ENCODE measurements around the gene GNL3L.
"Not testable (repeated sequence)": the region's sequence is repeated elsewhere in the genome, so short reads cannot be mapped to it uniquely, and the experiment has no call there.

The GNL3L gene

DNA sequence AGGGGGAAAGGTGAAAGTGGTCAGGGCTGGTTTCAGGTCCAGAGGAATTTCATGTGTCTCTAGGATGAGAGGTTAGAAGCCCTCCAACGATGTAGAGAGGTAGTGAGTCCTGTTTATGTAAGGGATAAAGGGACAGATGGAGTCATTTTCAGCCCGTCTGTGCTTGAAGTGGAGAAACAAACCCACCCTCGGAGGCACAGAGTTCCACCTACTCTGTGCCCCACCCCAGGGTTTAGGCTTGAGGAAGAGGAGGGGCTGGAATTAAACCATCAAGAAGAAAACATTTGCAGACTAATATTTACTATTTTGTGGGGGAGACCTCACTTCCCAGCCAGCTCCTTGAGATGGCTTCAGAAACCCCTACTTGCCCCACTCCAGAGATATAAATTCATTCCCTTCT is 868 bp upstream of the GNL3L start:
- TF ChIP-seq, protein P1, sequence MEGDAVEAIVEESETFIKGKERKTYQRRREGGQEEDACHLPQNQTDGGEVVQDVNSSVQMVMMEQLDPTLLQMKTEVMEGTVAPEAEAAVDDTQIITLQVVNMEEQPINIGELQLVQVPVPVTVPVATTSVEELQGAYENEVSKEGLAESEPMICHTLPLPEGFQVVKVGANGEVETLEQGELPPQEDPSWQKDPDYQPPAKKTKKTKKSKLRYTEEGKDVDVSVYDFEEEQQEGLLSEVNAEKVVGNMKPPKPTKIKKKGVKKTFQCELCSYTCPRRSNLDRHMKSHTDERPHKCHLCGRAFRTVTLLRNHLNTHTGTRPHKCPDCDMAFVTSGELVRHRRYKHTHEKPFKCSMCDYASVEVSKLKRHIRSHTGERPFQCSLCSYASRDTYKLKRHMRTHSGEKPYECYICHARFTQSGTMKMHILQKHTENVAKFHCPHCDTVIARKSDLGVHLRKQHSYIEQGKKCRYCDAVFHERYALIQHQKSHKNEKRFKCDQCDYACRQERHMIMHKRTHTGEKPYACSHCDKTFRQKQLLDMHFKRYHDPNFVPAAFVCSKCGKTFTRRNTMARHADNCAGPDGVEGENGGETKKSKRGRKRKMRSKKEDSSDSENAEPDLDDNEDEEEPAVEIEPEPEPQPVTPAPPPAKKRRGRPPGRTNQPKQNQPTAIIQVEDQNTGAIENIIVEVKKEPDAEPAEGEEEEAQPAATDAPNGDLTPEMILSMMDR (IDR thresholded peaks at IDR 0.05; ENCODE audit: borderline replicate concordance, control extremely low read depth, extremely low read depth, insufficient read depth, missing control alignments), result no peak
- in situ Hi-C loops (cut with MboI; ENCODE audit: low sequenced_read_pairs, unreplicated experiment), result no loop called here
- no peak for DNase-seq (ENCODE audit: low spot score)

DNA sequence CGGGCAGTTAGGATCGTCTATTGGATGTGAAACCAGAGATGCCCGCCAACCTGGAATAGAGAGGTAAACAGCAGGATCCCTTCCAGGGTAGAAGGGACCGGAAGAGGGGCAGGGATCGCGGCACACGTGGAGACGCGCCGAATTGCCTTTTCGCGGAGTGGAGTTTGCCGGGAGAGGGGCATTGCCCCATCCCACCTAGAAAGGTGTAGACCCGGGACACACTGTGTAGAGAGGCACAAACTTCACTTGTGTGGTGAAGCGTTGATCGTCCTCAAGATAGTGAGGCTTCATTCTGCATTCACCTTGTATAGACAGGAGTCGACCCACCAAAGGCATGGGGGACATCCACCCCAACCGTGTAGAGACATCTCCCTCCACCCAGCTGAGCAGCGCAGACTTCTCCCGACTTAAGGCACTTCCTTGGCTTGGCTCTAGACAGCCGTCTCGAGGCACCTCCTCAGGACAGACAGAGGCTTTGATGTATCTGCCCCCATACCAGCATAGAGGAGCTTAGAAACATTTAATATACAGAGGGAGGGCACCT is 410 bp downstream of the GNL3L start:
- no peak for DNase-seq (ENCODE audit: low spot score)
- in situ Hi-C loops (cut with MboI; ENCODE audit: low sequenced_read_pairs, unreplicated experiment), result no loop called here
- TF ChIP-seq, protein P1 (IDR thresholded peaks at IDR 0.05; ENCODE audit: borderline replicate concordance, control extremely low read depth, extremely low read depth, insufficient read depth, missing control alignments), result no peak

DNA sequence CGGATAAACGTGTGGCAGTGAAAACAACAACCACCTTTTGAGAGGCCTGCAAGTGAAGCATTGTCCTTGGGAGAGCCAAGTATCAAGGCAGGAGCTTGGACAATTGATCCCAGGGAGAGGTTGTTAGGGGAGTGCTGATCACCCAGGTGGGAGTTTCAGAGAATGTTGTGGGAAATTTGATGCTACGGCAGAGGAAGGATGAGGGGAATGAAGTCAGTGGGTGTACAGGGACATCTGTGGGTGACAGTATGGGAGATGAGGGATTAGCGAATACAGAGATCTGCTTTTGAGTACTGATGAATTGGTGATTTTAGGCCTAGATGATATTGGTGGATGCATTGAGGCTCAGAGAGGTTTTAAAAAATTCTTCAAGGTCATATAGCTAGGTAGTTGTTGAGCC is 4.3 kb downstream of the GNL3L start:
- in situ Hi-C loops (cut with MboI; ENCODE audit: low sequenced_read_pairs, unreplicated experiment), result no loop called here
- no peak for DNase-seq (ENCODE audit: low spot score)
- TF ChIP-seq, protein P1 (IDR thresholded peaks at IDR 0.05; ENCODE audit: borderline replicate concordance, control extremely low read depth, extremely low read depth, insufficient read depth, missing control alignments), result no peak

DNA sequence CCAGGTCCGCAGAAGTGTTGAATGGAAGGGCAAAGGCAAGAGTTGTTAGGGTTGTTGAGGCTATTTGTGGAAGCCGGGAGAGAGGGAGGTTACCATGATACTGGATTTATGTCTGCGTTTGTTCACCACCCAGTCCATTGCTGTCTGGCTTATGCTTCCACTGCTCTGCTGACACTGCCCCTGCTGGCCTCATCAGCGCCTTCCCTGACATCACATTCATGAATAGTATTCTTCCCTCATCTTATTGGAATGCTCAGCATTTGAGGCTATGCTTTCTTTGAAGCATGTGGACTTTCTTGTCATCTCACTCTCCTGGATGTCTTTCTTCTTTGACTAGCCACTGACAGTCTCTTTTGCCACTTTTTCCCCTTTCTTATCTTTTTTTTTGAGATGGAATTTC is 10.3 kb downstream of the GNL3L start:
- in situ Hi-C loops (cut with MboI; ENCODE audit: low sequenced_read_pairs, unreplicated experiment), result no loop called here
- DNase-seq (ENCODE audit: low spot score), result no peak
- TF ChIP-seq, protein P1 (IDR thresholded peaks at IDR 0.05; ENCODE audit: borderline replicate concordance, control extremely low read depth, extremely low read depth, insufficient read depth, missing control alignments), result no peak

DNA sequence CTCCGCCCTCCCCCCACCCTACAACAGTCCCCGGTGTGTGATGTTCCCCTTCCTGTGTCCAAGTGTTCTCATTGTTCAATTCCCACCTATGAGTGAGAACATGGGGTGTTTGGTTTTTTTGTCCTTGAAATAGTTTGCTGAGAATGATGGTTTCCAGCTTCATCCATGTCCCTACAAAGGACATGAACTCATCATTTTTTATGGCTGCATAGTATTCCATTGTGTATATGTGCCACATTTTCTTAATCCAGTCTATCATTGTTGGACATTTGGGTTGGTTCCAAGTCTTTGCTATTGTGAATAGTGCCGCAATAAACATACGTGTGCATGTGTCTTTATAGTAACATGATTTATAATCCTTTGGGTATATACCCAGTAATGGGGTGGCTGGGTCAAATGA is 12.2 kb downstream of the GNL3L start:
- in situ Hi-C loops (cut with MboI; ENCODE audit: low sequenced_read_pairs, unreplicated experiment); DNase-seq (ENCODE audit: low spot score): not testable (repeated sequence)

DNA sequence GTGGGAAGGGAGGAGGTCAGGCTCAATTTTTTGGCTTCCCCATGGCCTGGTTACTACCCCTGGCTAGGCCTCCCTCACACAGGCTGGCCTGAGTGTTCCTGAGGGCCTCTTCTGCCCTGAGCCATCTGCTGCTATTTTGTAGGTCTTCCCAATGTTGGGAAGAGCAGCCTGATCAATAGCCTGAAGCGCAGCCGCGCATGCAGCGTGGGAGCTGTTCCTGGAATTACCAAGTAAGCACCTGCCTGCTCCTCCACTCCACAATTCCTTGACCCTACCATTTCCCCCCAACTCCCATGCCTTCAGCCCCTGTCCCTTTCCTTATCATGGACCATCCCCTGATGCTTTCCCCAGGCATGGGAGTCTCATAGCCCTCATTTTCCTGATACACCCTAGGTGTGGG is 20.8 kb downstream of the GNL3L start:
- DNase-seq (ENCODE audit: low spot score), result no peak
- TF ChIP-seq, protein P1 (IDR thresholded peaks at IDR 0.05; ENCODE audit: borderline replicate concordance, control extremely low read depth, extremely low read depth, insufficient read depth, missing control alignments), result no peak
- in situ Hi-C loops (cut with MboI; ENCODE audit: low sequenced_read_pairs, unreplicated experiment), result no loop called here

DNA sequence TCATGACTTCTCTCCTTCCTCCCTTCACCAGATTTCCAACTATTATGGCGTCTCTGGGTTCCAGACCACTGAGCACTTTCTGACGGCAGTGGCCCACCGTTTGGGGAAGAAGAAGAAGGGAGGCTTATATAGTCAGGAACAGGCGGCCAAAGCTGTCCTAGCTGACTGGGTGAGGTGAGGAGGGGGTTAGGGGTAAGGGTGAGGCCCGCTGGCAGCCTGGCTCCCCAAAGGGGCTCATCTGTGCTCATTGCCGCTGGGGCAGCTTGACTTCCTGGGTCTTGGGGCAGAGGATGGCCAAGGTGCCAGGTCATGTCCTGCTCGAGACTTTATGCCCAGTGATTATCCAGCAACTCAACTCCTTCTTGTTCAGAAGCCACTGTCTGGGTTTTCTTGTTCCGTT is 21.8 kb downstream of the GNL3L start:
- in situ Hi-C loops (cut with MboI; ENCODE audit: low sequenced_read_pairs, unreplicated experiment), result no loop called here
- DNase-seq (ENCODE audit: low spot score), result no peak
- TF ChIP-seq, protein P1 (IDR thresholded peaks at IDR 0.05; ENCODE audit: borderline replicate concordance, control extremely low read depth, extremely low read depth, insufficient read depth, missing control alignments), result no peak

DNA sequence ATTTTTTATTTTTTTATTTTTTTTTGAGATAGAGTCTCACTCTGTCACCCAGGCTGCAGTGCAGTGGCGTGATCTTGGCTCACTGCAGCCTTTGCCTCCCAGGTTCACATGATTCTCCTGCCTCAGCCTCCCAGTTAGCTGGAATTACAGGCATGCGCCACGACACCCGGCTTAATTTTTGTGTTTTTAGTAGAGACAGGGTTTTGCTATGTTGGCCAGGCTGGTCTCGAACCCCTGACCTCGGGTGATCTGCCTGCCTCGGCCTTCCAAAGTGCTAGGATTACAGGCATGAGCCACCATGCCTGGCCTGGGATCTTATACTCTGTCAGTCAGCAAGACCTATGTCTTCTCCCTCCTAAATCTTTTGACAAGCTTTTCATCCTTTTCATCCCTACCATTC is 25.0 kb downstream of the GNL3L start:
- DNase-seq (ENCODE audit: low spot score); in situ Hi-C loops (cut with MboI; ENCODE audit: low sequenced_read_pairs, unreplicated experiment): not testable (repeated sequence)

Measured in GM13976 (cell line).